Loucy (cell line): ENCODE data around the gene ARL3.

Source experiments
- H2AFZ ChIP-seq: fragments of 200-600 bp; sonication (generic); 2 replicates; pipeline ENCODE4 v1.6.0; 2016; ENCODE audit warnings: antibody characterized with exemption, mild to moderate bottlenecking, low read length, moderate library complexity
- H3F3A ChIP-seq: fragments of 200-600 bp; 2 replicates; pipeline ENCODE4 v1.6.0; 2016; ENCODE audit warnings: antibody characterized with exemption, low read depth, mild to moderate bottlenecking
- H3K27me3 ChIP-seq: fragments of 200-600 bp; sonication (generic); 2 replicates; pipeline ENCODE4 v1.6.1; 2014; ENCODE audit warnings: low read length, mild to moderate bottlenecking; ENCODE audit not compliant: insufficient read depth, poor library complexity, severe bottlenecking
- H3K36me3 ChIP-seq: fragments of 200-600 bp; sonication (generic); 2 replicates; pipeline ENCODE4 v1.6.1; 2016; ENCODE audit warnings: low read length; ENCODE audit not compliant: insufficient read depth
- H3K4me1 ChIP-seq: fragments of 200-600 bp; sonication (generic); 2 replicates; pipeline ENCODE4 v1.5.1; 2014; ENCODE audit warnings: low read length, mild to moderate bottlenecking; ENCODE audit not compliant: insufficient read depth, poor library complexity, severe bottlenecking
- H3K4me2 ChIP-seq: fragments of 200-600 bp; sonication (generic); 2 replicates; pipeline ENCODE4 v1.6.0; 2014; ENCODE audit warnings: antibody characterized with exemption, low read length, low read depth, mild to moderate bottlenecking; ENCODE audit not compliant: poor library complexity, severe bottlenecking
- H3K4me3 ChIP-seq: fragments of 200-600 bp; sonication (generic); 2 replicates; pipeline ENCODE4 v1.5.1; 2014; ENCODE audit warnings: low read length, mild to moderate bottlenecking, mixed read lengths; ENCODE audit not compliant: poor library complexity, severe bottlenecking
- H3K79me2 ChIP-seq: fragments of 200-600 bp; sonication (generic); 2 replicates; pipeline ENCODE4 v1.6.1; 2014; ENCODE audit warnings: low read length; ENCODE audit not compliant: insufficient read depth
- H3K9ac ChIP-seq: fragments of 200-600 bp; sonication (generic); 2 replicates; pipeline ENCODE4 v1.6.0; 2014; ENCODE audit warnings: mild to moderate bottlenecking, low read depth, low read length, moderate library complexity; ENCODE audit not compliant: poor library complexity, severe bottlenecking
- H3K9me2 ChIP-seq: fragments of 200-600 bp; sonication (generic); replicated peaks from 2 replicates; pipeline ENCODE4 v1.6.1; 2016; ENCODE audit warnings: low read depth, low read length, mixed read lengths
- H3K9me3 ChIP-seq: fragments of 200-600 bp; sonication (generic); 2 replicates; pipeline ENCODE4 v1.6.1; 2014; ENCODE audit warnings: mild to moderate bottlenecking, antibody characterized with exemption, low read length, low read depth; ENCODE audit not compliant: insufficient read depth
- H4K20me1 ChIP-seq: fragments of 200-600 bp; sonication (generic); 2 replicates; pipeline ENCODE4 v1.6.0; 2014; ENCODE audit warnings: antibody characterized with exemption, low read length, mild to moderate bottlenecking; ENCODE audit not compliant: insufficient read depth, poor library complexity, severe bottlenecking
- CTCF ChIP-seq: fragments of 200-600 bp; sonication (generic); conservative IDR thresholded peaks from 2 replicates; pipeline ENCODE4 v1.5.1; 2014; ENCODE audit warnings: mild to moderate bottlenecking, antibody characterized with exemption, low read length
- EZH2phosphoT487 ChIP-seq: fragments of 200-600 bp; IDR thresholded peaks from 2 replicates; pipeline ENCODE4 v1.6.1; 2018; ENCODE audit warnings: antibody characterized with exemption, mild to moderate bottlenecking, moderate library complexity, borderline replicate concordance

The ARL3 gene

GRCh38 chr10:102658802-102659201 lies 55.4 kb downstream of the ARL3 start:
- no peak overlapping the region for H3K9ac ChIP-seq
- no peak overlapping the region for H3K4me2 ChIP-seq
- H2AFZ ChIP-seq = no peak overlapping the region

GRCh38 chr10:102657984-102658724 lies 56.0 kb downstream of the ARL3 start:
- H3K36me3 ChIP-seq = peaks cover 56% of the 10 kb centered on the region; the same call in 1 of the 2 replicates
- H4K20me1 ChIP-seq = peaks cover 22% of the 10 kb centered on the region

More at GRCh38 chr10:102658802-102659201, 55.4 kb downstream of the ARL3 start:
- peaks cover 25% of the 10 kb centered on the region for H3K4me1 ChIP-seq
- H3K9me3 ChIP-seq = no peaks in the 10 kb centered on the region
- no peaks in the 10 kb centered on the region for H3K27me3 ChIP-seq
- no peaks in the 10 kb centered on the region for H3K9me2 ChIP-seq
- TF ChIP-seq CTCF = no peak
- no peak for TF ChIP-seq EZH2phosphoT487
- H3F3A ChIP-seq = no peaks in the 10 kb centered on the region
- H3K4me3 ChIP-seq = no peak overlapping the region
- H4K20me1 ChIP-seq = peaks cover 16% of the 10 kb centered on the region
- H3K36me3 ChIP-seq = peaks cover 50% of the 10 kb centered on the region; the same call in 1 of the 2 replicates
- H3K79me2 ChIP-seq = peaks cover 20% of the 10 kb centered on the region

GRCh38 chr10:102657451-102657850 lies 56.7 kb downstream of the ARL3 start:
- Histone ChIP-seq H2AFZ (no peak overlapping the region), H3K36me3 (peaks cover 61% of the 10 kb centered on the region; the same call in 1 of the 2 replicates), H3K4me2 (no peak overlapping the region), H3K9ac (no peak overlapping the region), H3K79me2 (peaks cover 33% of the 10 kb centered on the region), H3F3A (no peaks in the 10 kb centered on the region), H3K4me1 (peaks cover 33% of the 10 kb centered on the region), H3K27me3 (no peaks in the 10 kb centered on the region), H3K4me3 (no peak overlapping the region), H4K20me1 (peaks cover 29% of the 10 kb centered on the region), H3K9me2 (no peaks in the 10 kb centered on the region), H3K9me3 (no peaks in the 10 kb centered on the region)
- TF ChIP-seq EZH2phosphoT487 (no peak), CTCF (no peak)

More at GRCh38 chr10:102657984-102658724, 56.0 kb downstream of the ARL3 start:
- no peaks in the 10 kb centered on the region for H3K27me3 ChIP-seq
- no peak overlapping the region for H3K9ac ChIP-seq
- H3K4me1 ChIP-seq = peaks cover 28% of the 10 kb centered on the region
- no peaks in the 10 kb centered on the region for H3F3A ChIP-seq
- no peak overlapping the region for H3K4me3 ChIP-seq
- H3K9me3 ChIP-seq = no peaks in the 10 kb centered on the region
- no peak overlapping the region for H3K4me2 ChIP-seq
- no peak overlapping the region for H2AFZ ChIP-seq
- H3K79me2 ChIP-seq = peaks cover 26% of the 10 kb centered on the region
- no peaks in the 10 kb centered on the region for H3K9me2 ChIP-seq
- TF ChIP-seq CTCF = no peak
- TF ChIP-seq EZH2phosphoT487 = no peak
